ENCODE measurements around the gene ASPDH. TPM values are rescaled to one million over a fixed set of nuclear protein-coding genes. Genes with fewer than 3 reads are reported as not detected.

Gene ASPDH
- polyA plus RNA-seq, 3 donors = 0.36 TPM; not detected in 2

GRCh38 chr19:50518091-50519005 is 4.6 kb upstream of the ASPDH start:
- H3K27ac ChIP-seq (ENCODE audit: low read depth, low read length) = no peak overlapping the region
- WGBS, 3 donors = 91 to 95% (median 95%) methylated on average over 83 to 87 of the region's 87 CpGs

GRCh38 chr19:50517704-50518075 is 4.0 kb upstream of the ASPDH start:
- H3K27ac ChIP-seq (ENCODE audit: low read depth, low read length) = no peak overlapping the region
- 95 to 97% (median 97%) methylated on average over 29 to 37 of the region's 37 CpGs for WGBS, 3 donors

DNA sequence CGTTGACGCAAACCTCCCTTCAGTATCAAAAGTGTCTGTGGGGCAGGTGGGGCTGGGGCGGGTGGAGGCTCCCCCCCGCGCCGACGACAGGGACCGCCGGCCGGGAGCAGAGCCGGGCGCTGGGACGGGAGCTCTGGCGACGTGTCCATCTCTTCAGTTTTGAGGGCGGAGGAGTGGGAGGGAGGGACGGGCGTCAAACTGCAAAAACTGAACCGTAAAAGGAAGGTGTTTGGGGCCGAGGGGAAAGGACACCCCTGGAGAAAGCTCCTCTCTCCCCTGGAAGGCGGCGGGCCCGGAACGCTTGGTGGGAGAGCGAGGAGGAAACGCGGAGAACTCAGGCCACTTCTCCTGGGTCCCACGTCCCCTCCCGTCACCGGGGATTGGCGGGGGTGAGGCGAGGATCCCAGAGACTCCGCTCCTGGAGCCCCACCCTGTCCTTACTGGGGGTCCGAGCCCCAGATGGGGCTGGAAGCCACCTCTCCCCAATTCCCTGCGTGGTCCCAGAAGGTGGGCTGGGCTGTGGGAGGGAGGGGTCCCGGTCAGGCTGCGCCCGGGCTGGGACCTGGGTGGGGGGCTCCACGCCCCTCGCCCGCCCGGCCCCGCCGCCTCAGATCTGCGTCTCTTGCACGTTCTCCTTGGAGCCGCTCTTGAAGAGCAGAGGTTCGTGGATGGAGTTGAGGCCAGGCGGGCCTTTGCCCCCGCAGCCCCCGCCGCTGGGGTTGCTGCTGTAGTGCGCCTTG is 3.4 kb upstream of the ASPDH start:
- WGBS, 3 donors = 36 to 79% (median 75%) methylated on average over 44 to 53 of the region's 53 CpGs
- H3K27ac ChIP-seq (ENCODE audit: low read depth, low read length) = no peak overlapping the region

GRCh38 chr19:50516456-50516855 is 2.7 kb upstream of the ASPDH start:
- 41 to 64% (median 57%) methylated on average over 12 of the region's 12 CpGs for WGBS, 3 donors
- H3K27ac ChIP-seq (ENCODE audit: low read depth, low read length) = no peak overlapping the region

DNA sequence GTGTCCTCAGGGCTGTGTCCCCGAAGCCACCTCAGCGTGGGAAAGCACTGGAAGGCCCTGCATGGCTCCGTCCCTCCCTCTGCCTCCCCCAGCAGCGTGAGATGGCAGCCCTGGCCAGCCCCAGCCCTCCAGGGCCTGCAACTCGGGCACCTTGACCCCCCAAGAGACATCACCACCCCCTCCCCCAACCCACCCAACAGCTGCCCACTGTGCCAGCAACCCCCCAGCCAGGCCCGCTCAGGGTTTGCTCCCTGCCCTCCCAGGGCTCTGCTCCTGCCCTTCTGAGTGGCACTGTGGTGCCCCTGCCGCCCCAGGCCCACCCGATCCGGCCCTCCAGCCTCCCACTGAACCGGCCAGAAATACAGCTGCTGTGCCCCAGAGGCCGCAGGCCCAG is 1.5 kb upstream of the ASPDH start:
- no peak overlapping the region for H3K27ac ChIP-seq (ENCODE audit: low read depth, low read length)
- 62 to 89% (median 68%) methylated on average over 8 to 11 of the region's 11 CpGs for WGBS, 3 donors

- no peak overlapping the region for H3K27ac ChIP-seq (ENCODE audit: low read depth, low read length)
- WGBS, 3 donors = 40 to 48% (median 47%) methylated on average over 37 to 38 of the region's 38 CpGs
These were observed 844 bp upstream of the ASPDH start for GRCh38 chr19:50514346-50515167.

GRCh38 chr19:50512999-50513745 is 541 bp downstream of the ASPDH start:
- 47 to 67% (median 66%) methylated on average over 12 of the region's 12 CpGs for WGBS, 3 donors
- no peak overlapping the region for H3K27ac ChIP-seq (ENCODE audit: low read depth, low read length)

DNA sequence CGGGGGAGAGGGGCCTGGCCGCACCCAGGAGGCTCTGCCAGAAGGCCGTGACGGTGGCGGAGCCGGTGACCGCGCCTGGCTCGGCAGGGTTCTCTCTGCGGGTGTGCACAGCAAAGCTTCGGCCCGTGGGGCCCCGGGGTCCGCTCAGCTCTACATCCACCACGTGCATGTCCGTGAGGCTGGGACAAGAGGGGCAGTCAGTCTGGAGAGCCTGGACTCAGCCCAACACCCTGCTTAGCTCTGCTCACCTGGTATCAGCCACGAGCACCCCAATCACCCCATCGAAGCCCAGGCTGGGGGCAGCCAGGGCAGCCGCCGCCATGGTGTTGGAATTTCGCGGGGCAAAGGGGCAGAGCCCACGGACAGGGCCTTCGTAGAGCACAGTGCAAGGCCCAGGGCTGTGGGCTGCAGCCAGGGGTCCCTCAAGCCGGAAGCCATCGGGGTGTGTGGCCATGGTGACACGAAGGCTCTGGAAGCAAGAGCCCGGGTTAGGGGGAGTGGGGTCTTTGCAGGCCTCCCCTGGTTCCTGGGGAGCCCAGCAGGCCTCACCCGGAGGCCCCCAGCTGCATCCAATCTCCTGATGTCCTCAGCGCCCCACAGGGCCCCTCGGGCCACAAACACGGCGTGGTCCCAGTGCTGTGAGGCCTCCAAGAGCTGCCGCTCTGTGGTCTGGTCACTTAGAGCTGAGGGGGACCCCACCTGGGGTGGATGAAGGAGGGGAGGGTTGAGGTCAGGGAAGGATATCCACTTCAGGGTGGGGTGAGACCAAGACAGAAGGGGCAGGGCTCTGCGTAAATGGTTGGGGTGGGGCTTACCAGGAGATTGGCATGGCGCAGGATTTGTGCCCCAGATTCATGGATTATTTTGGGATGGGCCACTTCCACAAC is 1.4 kb downstream of the ASPDH start:
- H3K27ac ChIP-seq (ENCODE audit: low read depth, low read length) = no peak overlapping the region
- WGBS, 3 donors = 87 to 90% (median 89%) methylated on average over 36 of the region's 36 CpGs

GRCh38 chr19:50511069-50511822 is 2.5 kb downstream of the ASPDH start, which contains the start of gene JOSD2:
JOSD2 (minus strand) TSS chr19:50511191; CDS start chr19:50510431, 760 bp downstream.
- peak within 1 kb of the TSS; percentile 35 for H3K27ac ChIP-seq (ENCODE audit: low read depth, low read length)
- 1 to 2% (median 2%) methylated on average over 69 of the region's 69 CpGs for WGBS, 3 donors

GRCh38 chr19:50510700-50511068 is 3.0 kb downstream of the ASPDH start:
- peak overlapping the region; percentile 35 for H3K27ac ChIP-seq (ENCODE audit: low read depth, low read length)
- 1 to 8% (median 5%) methylated on average over 10 of the region's 10 CpGs for WGBS, 3 donors

GRCh38 chr19:50510121-50510670 is 3.5 kb downstream of the ASPDH start:
- no peak overlapping the region for H3K27ac ChIP-seq (ENCODE audit: low read depth, low read length)
- WGBS, 3 donors = 59 to 61% (median 61%) methylated on average over 24 to 26 of the region's 26 CpGs

- H3K27ac ChIP-seq (ENCODE audit: low read depth, low read length) = no peak overlapping the region
- 83 to 92% (median 83%) methylated on average over 11 of the region's 11 CpGs for WGBS, 3 donors
These were observed 4.3 kb downstream of the ASPDH start for GRCh38 chr19:50509366-50509765.

DNA sequence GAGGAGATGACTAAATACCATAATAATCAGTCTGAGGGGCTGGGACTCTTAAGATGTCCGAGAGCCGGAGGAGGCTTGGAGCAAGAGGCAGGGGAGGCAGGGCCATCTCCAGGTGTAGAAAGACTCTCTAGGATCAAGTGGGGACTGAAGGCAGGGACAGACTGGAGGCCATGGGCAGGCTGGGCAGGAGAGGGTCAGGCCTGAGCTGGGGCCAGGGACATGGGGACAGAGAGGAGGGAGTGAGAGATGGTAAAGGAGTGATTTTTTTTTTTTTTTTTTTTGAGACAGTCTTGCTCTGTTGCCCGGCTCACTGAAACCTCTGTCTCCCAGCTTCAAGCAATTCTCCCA is 4.9 kb downstream of the ASPDH start:
- no peak overlapping the region for H3K27ac ChIP-seq (ENCODE audit: low read depth, low read length)
- WGBS, 3 donors = 90 to 94% (median 92%) methylated on average over 3 of the region's 3 CpGs

DNA sequence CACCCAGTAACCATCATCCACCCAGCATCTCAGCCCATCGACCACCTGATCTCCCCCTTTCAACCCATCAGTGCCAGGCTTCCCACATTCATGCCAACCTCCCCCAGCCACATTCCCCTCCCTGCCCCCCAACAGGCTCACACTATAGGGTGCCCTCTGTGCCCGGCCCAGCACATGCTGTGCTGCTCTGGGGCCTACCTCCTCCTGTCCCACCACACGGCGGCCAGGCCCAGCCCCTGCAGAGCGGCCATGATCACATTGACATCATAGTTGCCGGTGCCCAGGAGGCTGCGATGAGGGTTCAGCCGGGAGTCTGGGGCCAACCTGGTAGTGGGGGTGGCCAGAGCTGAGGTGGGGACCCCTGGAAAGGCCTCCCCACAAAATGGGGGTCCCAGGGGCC is 6.3 kb downstream of the ASPDH start:
- no peak overlapping the region for H3K27ac ChIP-seq (ENCODE audit: low read depth, low read length)
- WGBS, 3 donors = 90 to 95% (median 94%) methylated on average over 8 of the region's 8 CpGs

- 93 to 96% (median 96%) methylated on average over 8 to 10 of the region's 10 CpGs for WGBS, 3 donors
- H3K27ac ChIP-seq (ENCODE audit: low read depth, low read length) = no peak overlapping the region
These were observed 7.0 kb downstream of the ASPDH start for GRCh38 chr19:50506700-50507099.

DNA sequence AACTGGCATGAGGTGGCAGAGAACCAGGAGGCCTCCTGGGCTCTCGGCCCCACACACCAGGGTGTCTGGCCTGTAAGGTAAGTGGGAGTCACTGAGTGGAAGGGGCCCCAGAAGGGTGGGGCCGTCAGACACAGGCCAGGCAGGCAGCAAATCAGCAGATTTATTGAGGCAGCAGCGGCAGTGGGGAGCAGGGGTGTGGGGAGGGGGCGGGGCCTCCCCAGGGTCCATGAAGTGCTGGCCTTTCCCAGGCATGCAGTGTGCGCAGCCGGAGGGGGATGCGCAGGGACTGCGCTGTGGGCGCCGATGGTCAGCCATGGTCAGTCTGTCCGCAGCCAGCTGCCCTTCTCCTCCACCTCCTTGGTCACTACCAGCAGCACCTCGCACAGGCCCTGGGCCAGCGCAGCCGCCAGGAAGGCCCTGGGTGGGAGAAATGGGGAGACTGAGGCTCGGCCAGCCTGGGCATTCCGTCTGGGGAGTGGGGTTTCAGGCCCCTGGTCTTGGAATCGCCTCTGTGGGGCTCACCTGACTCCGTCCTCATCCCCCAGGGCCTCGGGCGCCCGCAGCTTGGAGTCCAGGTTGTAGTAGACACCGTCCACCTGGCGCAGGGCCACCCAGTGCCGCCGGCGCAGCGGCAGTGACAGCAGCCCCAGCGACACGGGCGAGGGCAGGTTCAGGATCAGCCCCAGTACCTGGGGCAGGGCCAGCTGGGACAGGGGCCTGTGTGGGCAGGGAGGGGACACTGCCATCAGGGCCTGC is 7.7 kb downstream of the ASPDH start:
- no peak overlapping the region for H3K27ac ChIP-seq (ENCODE audit: low read depth, low read length)
- 92 to 95% (median 94%) methylated on average over 28 to 30 of the region's 30 CpGs for WGBS, 3 donors

Measured in adipose tissue (tissue), 3 donors.